Panc1 (cell line): ENCODE results near the gene AP1AR. TPM values are rescaled to one million over a fixed set of nuclear protein-coding genes. Genes with fewer than 3 reads are reported as not detected.

Experiments
- ATAC-seq: fragments of 200-7000 bp; cut with Tn5 transposase; 2 replicates; pipeline ENCODE4 v1.9.1; 2020; ENCODE audit warnings: mild to moderate bottlenecking, moderate library complexity
- BruUV-seq: library from RNA; stranded (reverse); fragments of 400-500 nt; replicated peaks from 2 replicates; lab custom pipeline; 2021; lab: Mats Ljungman, UMichigan
- CTCF ChIA-PET: fragments of 300-600 bp; sonication (Branson Sonifier 250); formaldehyde crosslinking; loops from one replicate; lab custom pipeline; 2022; ENCODE audit warnings: antibody characterized with exemption; lab: Charles Lee
- POLR2A ChIA-PET: fragments of 300-600 bp; sonication (Branson Sonifier 250); formaldehyde crosslinking; loops from one replicate; lab custom pipeline; 2022; ENCODE audit warnings: antibody characterized with exemption; lab: Charles Lee
- DNase-seq: peaks from one replicate; pipeline ENCODE4 v3.0.0-alpha.2; 2010; ENCODE audit warnings: low read depth, low spot score
- H3K27ac ChIP-seq: 2 replicates; pipeline ENCODE4 v1.5.1; 2011; ENCODE audit warnings: mild to moderate bottlenecking, low read length, inconsistent platforms
- H3K27me3 ChIP-seq: fragments of 200-500 bp; sonication (Bioruptor generic); 2 replicates; pipeline ENCODE4 v1.6.0; 2014; ENCODE audit warnings: low read length, inconsistent platforms; ENCODE audit not compliant: control insufficient read depth, insufficient read depth
- H3K36me3 ChIP-seq: fragments of 200-500 bp; sonication (Bioruptor generic); 2 replicates; pipeline ENCODE4 v1.5.1; 2014; ENCODE audit warnings: inconsistent platforms, mild to moderate bottlenecking, low read length, moderate library complexity; ENCODE audit not compliant: control insufficient read depth, insufficient read depth
- H3K4me1 ChIP-seq: 2 replicates; pipeline ENCODE4 v1.5.1; 2011; ENCODE audit warnings: inconsistent platforms, mild to moderate bottlenecking, low read length, moderate library complexity; ENCODE audit not compliant: control insufficient read depth, insufficient read depth
- H3K4me3 ChIP-seq, 2 experiments: 2 replicates each; pipeline ENCODE4 v1.5.1; 2011 to 2012; ENCODE audit warnings: low read depth in 2 of 2, low read length in 2 of 2, mild to moderate bottlenecking in 2 of 2, inconsistent platforms in 1 of 2, moderate library complexity in 1 of 2
- H3K9me3 ChIP-seq: fragments of 200-500 bp; sonication (Bioruptor generic); 2 replicates; pipeline ENCODE4 v1.5.1; 2014; ENCODE audit warnings: low read depth, mild to moderate bottlenecking, inconsistent platforms, low read length, moderate library complexity; ENCODE audit not compliant: control insufficient read depth, insufficient read depth
- CTCF ChIP-seq: fragments of 450-650 bp; IDR thresholded peaks from 2 replicates; pipeline ENCODE4 v1.5.1; 2017; ENCODE audit warnings: mild to moderate bottlenecking
- POLR2AphosphoS5 ChIP-seq: IDR thresholded peaks from 2 replicates; pipeline ENCODE4 v1.6.1; 2012; ENCODE audit warnings: mild to moderate bottlenecking, low read depth, low read length, moderate library complexity
- SIN3A ChIP-seq: IDR thresholded peaks from 2 replicates; pipeline ENCODE4 v1.6.1; 2012; ENCODE audit warnings: low read depth, mild to moderate bottlenecking, low read length, moderate library complexity, borderline replicate concordance; ENCODE audit not compliant: insufficient read depth
- TCF7L2 ChIP-seq: IDR thresholded peaks from 2 replicates; pipeline ENCODE4 v1.6.1; 2011; ENCODE audit warnings: mild to moderate bottlenecking, low read depth, low read length, inconsistent platforms
- in situ Hi-C: cut with HindIII; loops from 2 replicates; pipeline ENCODE4 v1.10.0; 2016; ENCODE audit warnings: low sequenced_read_pairs, low pct_unique_long_range_greater_than_20kb
- intact Hi-C: fragments of 100-400 bp; cut with micrococcal nuclease; formaldehyde crosslinking; loops from one replicate; pipeline ENCODE4 v1.10.0; 2022; ENCODE audit not compliant: unreplicated experiment
- total RNA-seq: library from RNA; stranded (reverse); gene quantifications from one replicate; pipeline ENCODE4 v1.2.1, GENCODE V29; 2021; ENCODE audit not compliant: unreplicated experiment
- TF ChIP-seq, protein P1 (sequence below), 2 experiments: IDR thresholded peaks; 2 replicates each; pipeline ENCODE4 v1.6.1; 2011 to 2012; ENCODE audit warnings: low read depth in 2 of 2, control low read depth in 1 of 2, low read length in 1 of 2, mild to moderate bottlenecking in 1 of 2, moderate library complexity in 1 of 2; ENCODE audit not compliant: insufficient read depth in 1 of 2

AP1AR gene
- total RNA-seq, 1 experiment from 2014 or later: 18.9 TPM

- DNase-seq (no peak), ATAC-seq (no peak)
- CTCF ChIA-PET: no interaction called here
- in situ Hi-C loops: no loop called here
- TF ChIP-seq SIN3A (no peak), TCF7L2 (no peak), CTCF (no peak), POLR2AphosphoS5 (no peak)
- TF ChIP-seq, protein P1, sequence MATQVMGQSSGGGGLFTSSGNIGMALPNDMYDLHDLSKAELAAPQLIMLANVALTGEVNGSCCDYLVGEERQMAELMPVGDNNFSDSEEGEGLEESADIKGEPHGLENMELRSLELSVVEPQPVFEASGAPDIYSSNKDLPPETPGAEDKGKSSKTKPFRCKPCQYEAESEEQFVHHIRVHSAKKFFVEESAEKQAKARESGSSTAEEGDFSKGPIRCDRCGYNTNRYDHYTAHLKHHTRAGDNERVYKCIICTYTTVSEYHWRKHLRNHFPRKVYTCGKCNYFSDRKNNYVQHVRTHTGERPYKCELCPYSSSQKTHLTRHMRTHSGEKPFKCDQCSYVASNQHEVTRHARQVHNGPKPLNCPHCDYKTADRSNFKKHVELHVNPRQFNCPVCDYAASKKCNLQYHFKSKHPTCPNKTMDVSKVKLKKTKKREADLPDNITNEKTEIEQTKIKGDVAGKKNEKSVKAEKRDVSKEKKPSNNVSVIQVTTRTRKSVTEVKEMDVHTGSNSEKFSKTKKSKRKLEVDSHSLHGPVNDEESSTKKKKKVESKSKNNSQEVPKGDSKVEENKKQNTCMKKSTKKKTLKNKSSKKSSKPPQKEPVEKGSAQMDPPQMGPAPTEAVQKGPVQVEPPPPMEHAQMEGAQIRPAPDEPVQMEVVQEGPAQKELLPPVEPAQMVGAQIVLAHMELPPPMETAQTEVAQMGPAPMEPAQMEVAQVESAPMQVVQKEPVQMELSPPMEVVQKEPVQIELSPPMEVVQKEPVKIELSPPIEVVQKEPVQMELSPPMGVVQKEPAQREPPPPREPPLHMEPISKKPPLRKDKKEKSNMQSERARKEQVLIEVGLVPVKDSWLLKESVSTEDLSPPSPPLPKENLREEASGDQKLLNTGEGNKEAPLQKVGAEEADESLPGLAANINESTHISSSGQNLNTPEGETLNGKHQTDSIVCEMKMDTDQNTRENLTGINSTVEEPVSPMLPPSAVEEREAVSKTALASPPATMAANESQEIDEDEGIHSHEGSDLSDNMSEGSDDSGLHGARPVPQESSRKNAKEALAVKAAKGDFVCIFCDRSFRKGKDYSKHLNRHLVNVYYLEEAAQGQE (IDR thresholded peaks at IDR 0.05; ENCODE audit: insufficient read depth in 1 of 2, low read depth in 2 of 2, low read length in 1 of 2): no peak
- BruUV-seq: no TSS peak
- Histone ChIP-seq H3K36me3 (no peaks in the 10 kb centered on the region; the same call in 1 of the 2 replicates), H3K27me3 (no peaks in the 10 kb centered on the region), H3K9me3 (no peaks in the 10 kb centered on the region), H3K27ac (no peak overlapping the region), H3K4me3 (no peak overlapping the region), H3K4me1 (no peaks in the 10 kb centered on the region)
- POLR2A ChIA-PET: no interaction called here
- intact Hi-C loops: no loop called here
Measured at GRCh38 chr4:112253382-112254000, 21.9 kb downstream of the AP1AR start.

GRCh38 chr4:112257098-112257497, 25.5 kb downstream of the AP1AR start:
- in situ Hi-C loops (no loop called here), intact Hi-C loops (no loop called here)
- H3K27ac ChIP-seq: no peak overlapping the region
- no TSS peak for BruUV-seq
- no peak overlapping the region for H3K4me3 ChIP-seq
- CTCF ChIA-PET: no interaction called here
- H3K36me3 ChIP-seq: peaks cover 3% of the 10 kb centered on the region; the same call in 1 of the 2 replicates
- DNase-seq (no peak), ATAC-seq (no peak)
- H3K4me1 ChIP-seq: no peaks in the 10 kb centered on the region
- no peaks in the 10 kb centered on the region for H3K9me3 ChIP-seq
- TF ChIP-seq CTCF (no peak), TCF7L2 (no peak), SIN3A (no peak), POLR2AphosphoS5 (no peak)
- TF ChIP-seq, protein P1 (IDR thresholded peaks at IDR 0.05; ENCODE audit: insufficient read depth in 1 of 2, low read depth in 2 of 2, low read length in 1 of 2): no peak
- POLR2A ChIA-PET: interaction anchor here (0.6 kb wide), 1 partner anchor 68 kb away, joined by 6 read pairs; no protein-coding TSS in a partner anchor
- no peaks in the 10 kb centered on the region for H3K27me3 ChIP-seq
